ENCODE data around the gene FAM53A.

Gene FAM53A

DNA sequence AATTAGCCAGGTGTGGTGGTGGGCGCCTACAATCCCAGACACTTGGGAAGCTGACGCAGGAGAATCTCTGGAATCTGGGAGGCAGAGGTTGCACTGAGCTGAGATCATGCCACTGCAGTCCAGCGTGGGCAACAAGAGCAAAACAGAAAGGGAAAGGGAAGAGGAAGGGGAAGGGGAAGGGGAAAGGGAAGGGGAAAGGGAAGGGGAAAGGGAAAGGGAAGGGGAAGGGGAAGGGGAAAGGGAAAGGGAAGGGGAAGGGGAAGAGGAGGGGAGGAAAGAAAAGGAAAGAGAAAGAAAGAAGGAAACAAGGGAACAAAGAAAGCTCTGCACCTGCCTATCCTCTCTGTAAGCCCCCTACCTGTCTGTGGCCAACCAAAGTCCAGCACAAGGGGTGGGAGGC is 35.2 kb downstream of the FAM53A start:
- TF ChIP-seq, protein P1, sequence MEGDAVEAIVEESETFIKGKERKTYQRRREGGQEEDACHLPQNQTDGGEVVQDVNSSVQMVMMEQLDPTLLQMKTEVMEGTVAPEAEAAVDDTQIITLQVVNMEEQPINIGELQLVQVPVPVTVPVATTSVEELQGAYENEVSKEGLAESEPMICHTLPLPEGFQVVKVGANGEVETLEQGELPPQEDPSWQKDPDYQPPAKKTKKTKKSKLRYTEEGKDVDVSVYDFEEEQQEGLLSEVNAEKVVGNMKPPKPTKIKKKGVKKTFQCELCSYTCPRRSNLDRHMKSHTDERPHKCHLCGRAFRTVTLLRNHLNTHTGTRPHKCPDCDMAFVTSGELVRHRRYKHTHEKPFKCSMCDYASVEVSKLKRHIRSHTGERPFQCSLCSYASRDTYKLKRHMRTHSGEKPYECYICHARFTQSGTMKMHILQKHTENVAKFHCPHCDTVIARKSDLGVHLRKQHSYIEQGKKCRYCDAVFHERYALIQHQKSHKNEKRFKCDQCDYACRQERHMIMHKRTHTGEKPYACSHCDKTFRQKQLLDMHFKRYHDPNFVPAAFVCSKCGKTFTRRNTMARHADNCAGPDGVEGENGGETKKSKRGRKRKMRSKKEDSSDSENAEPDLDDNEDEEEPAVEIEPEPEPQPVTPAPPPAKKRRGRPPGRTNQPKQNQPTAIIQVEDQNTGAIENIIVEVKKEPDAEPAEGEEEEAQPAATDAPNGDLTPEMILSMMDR (IDR thresholded peaks at IDR 0.05; ENCODE audit: low read depth, low read length), result no peak
- H3K4me3 ChIP-seq (ENCODE audit: low read depth, low read length), result no peak overlapping the region

DNA sequence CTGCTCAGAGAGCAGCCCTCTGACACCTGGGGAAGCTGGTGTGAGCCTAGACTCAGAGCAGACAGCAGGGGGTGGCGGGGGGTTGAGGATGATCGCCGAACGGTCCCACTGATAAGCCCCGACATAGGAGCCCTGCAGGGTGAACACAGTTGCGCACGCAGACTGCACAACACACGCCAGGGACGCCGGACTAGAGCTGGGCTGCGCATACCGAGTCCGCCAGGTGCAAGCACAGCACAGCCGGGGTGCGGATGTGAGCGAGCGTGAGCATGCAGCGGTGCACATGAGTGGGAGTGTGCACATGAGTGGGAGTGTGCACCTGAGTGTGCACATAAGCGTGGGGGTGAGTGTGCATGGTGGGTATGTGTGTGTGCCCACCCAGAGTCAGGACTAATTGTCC is 36.7 kb downstream of the FAM53A start:
- no peak overlapping the region for H3K4me3 ChIP-seq (ENCODE audit: low read depth, low read length)
- TF ChIP-seq, protein P1 (IDR thresholded peaks at IDR 0.05; ENCODE audit: low read depth, low read length), result no peak

DNA sequence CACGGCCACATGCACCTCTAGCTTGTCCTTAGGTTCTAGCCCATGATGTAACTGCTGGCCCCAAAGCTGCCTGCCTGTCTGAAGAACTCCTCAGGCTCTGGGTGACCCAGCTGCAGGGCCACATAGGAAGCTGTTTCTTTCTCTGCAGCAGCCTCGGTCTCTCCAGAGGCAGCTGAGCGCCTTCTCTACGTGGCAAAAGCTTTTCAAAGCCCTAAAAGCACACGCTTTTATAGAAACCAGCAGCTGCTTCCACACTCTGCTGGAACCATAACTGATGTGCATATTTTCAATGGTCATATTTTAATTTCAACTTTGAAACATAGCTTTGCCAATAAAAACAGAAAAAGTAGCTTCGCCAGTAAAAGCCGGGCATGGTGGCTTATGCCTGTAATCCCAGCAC is 37.4 kb downstream of the FAM53A start:
- no peak overlapping the region for H3K4me3 ChIP-seq (ENCODE audit: low read depth, low read length)
- TF ChIP-seq, protein P1 (IDR thresholded peaks at IDR 0.05; ENCODE audit: low read depth, low read length), result no peak

DNA sequence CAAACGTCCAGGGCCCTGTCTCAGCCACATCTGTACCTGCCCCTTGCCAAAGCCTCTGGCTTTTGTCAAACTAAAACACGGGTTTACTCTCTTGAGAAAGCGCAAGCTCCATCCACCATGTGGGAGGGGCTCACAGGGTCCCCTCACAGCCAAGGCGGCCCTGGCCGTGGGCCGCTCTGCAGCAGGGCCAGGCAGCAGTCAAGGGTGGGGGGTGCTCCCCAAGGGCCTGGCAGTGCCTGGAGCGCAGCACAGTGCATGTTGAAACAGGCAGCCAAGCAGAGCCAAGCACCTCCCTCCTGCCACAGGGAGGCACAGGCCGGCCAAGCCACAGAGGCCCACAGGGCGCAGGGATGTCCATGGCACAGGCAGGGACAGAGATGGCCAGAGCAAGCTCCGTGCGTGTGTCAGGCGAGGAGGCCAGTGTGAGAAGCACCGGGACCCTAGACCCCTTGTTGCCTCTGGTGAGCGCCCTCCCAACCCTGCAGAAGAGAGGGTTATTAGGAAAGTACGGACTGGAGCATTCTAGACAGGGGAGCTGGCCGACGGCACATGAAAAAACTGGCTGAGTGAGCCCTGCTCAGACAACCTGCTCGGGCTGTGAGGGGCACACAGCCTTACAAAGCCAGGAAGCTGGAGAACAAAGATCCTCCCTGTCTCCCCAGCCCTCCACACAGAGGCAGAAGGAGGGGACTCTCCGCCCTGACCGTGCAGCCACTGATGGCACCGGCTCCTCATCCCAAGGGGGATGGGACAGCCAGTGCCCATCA is 39.0 kb downstream of the FAM53A start:
- H3K4me3 ChIP-seq (ENCODE audit: low read depth, low read length), result no peak overlapping the region
- TF ChIP-seq, protein P1 (IDR thresholded peaks at IDR 0.05; ENCODE audit: low read depth, low read length), result no peak

DNA sequence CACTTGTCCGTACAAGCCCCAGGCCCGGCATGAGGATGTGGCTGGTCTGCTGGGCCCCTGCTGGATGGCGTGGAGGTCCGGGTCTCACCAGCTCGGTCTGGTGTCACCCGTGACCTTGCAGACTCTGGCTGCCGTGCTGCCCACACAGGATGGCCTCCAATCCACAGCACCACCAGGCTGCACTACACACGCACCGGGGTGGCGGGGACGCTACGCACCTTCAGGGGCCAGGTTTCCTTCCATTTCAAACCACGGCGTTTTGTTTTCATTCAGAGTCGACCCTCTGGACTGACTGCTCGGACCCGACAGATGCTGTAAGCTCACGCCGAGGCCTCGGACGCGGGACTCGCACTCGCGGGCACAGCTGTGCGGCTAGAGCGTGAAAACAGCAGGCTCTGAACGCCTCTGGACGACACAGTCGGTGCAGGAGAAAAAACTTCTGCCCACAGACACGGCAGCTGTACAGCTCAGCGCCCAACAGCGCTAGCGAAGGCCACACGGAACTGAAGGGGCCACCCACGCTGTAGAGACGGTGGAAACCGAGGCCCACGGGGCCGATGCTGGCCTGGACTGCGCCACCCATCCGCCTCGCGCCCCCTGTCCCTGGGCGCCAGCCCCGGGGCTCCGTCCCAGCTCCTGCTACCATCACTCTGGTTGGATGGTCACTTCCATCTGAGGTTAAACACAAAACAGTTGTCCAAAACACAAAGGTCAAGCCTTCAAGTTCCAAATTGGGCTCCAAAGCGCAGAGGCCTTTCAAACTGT is 40.0 kb downstream of the FAM53A start:
- no peak overlapping the region for H3K4me3 ChIP-seq (ENCODE audit: low read depth, low read length)
- TF ChIP-seq, protein P1 (IDR thresholded peaks at IDR 0.05; ENCODE audit: low read depth, low read length), result no peak

DNA sequence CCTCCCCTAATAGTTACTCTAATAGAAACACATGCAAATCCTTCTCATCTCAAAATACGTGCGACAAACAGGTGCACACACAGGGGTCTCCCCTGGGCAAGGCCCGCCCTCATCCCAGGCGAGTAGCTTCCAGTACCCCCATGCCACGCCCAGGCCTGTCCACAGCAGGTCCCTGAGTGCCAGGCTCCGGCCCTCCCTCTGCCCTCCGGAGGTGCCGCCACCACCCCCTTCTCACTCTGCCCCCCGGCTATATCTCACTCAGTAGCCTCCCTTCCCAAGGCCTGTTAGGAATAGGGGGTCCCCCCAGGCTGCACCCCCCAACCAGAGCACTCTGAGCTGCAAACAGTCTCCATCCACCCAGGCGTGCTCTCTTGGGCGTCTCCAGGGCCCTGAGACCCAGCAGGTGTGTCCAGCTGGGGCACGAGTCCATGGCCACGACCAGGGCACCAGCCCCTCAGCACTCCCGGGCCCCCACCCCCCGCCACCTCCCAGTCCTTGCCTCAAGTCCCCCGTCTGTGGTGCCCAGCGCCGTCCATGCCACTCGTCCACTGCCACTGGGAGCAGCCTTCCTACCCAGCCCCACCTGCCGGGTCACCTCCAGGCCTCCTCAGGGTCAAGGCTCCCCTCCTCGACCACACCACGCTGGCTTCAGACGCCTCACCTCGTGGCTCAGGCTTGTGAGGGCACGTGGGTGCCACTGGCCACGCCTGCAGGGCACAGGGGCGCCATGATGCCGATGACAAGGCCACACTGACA is 41.7 kb downstream of the FAM53A start:
- TF ChIP-seq, protein P1 (IDR thresholded peaks at IDR 0.05; ENCODE audit: low read depth, low read length), result no peak
- no peak overlapping the region for H3K4me3 ChIP-seq (ENCODE audit: low read depth, low read length)
